GM19099 (cell line): ENCODE data around the gene RELN.

ENCODE experiments used
- POLR2A ChIP-seq: IDR thresholded peaks from 3 replicates; pipeline ENCODE4 v1.6.1; 2011; ENCODE audit warnings: low read depth; ENCODE audit not compliant: insufficient read length; ENCODE audit errors: extremely low read depth

RELN gene

GRCh38 chr7:103437623-103438022 is 551.8 kb downstream of the RELN start:
- no peak for TF ChIP-seq POLR2A

- TF ChIP-seq POLR2A, result no peak
Observed at GRCh38 chr7:103432712-103433111, 556.7 kb downstream of the RELN start.

GRCh38 chr7:103425177-103425576 is 564.3 kb downstream of the RELN start:
- no peak for TF ChIP-seq POLR2A

DNA sequence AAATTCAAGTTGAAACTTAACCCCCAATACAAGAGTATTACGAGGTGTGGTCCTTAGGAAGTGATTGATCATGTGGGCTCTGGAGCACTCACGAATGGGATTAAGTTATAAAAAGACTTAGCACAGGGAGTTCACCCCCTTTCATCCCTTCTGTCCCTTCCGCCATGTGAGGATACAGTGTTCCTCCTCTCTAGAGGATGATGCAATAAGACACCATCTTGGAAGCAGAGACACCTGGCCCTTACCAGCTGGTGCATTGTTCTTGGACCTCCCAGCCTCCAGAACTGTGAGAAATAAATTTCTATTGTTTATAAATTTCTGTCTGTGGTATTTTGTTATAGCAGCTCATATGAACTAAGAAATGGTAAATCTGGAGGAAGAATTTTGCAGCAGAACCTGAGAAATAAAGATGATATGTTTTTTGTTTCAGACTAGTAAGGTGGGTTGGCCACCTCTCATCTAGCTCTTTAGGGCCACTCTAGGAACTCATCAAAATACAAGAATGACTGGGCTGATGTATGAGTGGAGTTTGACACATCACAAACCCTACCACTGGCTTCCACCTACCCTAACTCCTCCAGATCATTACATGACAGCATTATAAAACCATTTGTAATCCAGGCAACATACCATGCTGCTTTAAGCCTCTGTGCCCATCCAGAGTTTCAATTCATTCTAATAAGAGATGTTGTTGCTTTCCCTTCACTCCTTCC is 565.8 kb downstream of the RELN start:
- TF ChIP-seq POLR2A, result no peak
